Left ventricle myocardium superior (tissue), 1 donor: ENCODE data around the gene RIC1. TPM values are rescaled to one million over a fixed set of nuclear protein-coding genes. Genes with fewer than 3 reads are reported as not detected.
"Not testable (repeated sequence)": the region's sequence is repeated elsewhere in the genome, so short reads cannot be mapped to it uniquely, and the experiment has no call there.

Experiments used
- ATAC-seq: fragments of 200-7000 bp; cut with Tn5 transposase; one replicate; pipeline ENCODE4 v1.9.1; 2020; ENCODE audit warnings: mild to moderate bottlenecking, moderate library complexity
- DNase-seq: peaks from one replicate; pipeline ENCODE4 v3.0.0-alpha.2; 2020
- intact Hi-C: fragments of 100-400 bp; cut with micrococcal nuclease; formaldehyde crosslinking; loops from one replicate; pipeline ENCODE4 v1.11.0; 2022
- total RNA-seq: library from RNA; stranded (reverse); fragmentation: NEBNext Ultra II Directional; extraction: Animal tissue kit (Norgen Biotek cat#: 25700); gene quantifications from one replicate; pipeline ENCODE4 v1.2.1, GENCODE V29; 2021
- donor health status: DM: no; HTN: yes; CAD: no; lungs with severe emphysema.

Gene RIC1
- total RNA-seq, 1 donor from 2014 or later: 8.7 TPM

GRCh38 chr9:5799314-5799713 lies 170.4 kb downstream of the RIC1 start:
- intact Hi-C loops: no loop called here
- ATAC-seq: no peak
- DNase-seq: no peak

- intact Hi-C loops, ATAC-seq, DNase-seq: not testable (repeated sequence)
Observed at GRCh38 chr9:5800378-5800777, 171.5 kb downstream of the RIC1 start.

- no peak for DNase-seq
- no peak for ATAC-seq
- intact Hi-C loops: no loop called here
Observed at GRCh38 chr9:5800969-5801738, 172.2 kb downstream of the RIC1 start.

GRCh38 chr9:5801739-5802113 lies 172.8 kb downstream of the RIC1 start:
- DNase-seq (no peak), ATAC-seq (no peak)
- intact Hi-C loops: no loop called here

GRCh38 chr9:5805478-5805877 lies 176.6 kb downstream of the RIC1 start:
- ATAC-seq (no peak), DNase-seq (no peak)
- intact Hi-C loops: no loop called here

- no peak for DNase-seq
- intact Hi-C loops: no loop called here
Observed at GRCh38 chr9:5811751-5812150, 182.8 kb downstream of the RIC1 start.

GRCh38 chr9:5813824-5814223 lies 184.9 kb downstream of the RIC1 start:
- DNase-seq: no peak
- ATAC-seq: no peak
- intact Hi-C loops: no loop called here

More at GRCh38 chr9:5811751-5812150, 182.8 kb downstream of the RIC1 start:
- ATAC-seq: no peak

- no peak for DNase-seq
- intact Hi-C loops: no loop called here
- no peak for ATAC-seq
Observed at GRCh38 chr9:5815461-5815860, 186.6 kb downstream of the RIC1 start.

GRCh38 chr9:5817862-5818261 lies 189.0 kb downstream of the RIC1 start:
- no peak for DNase-seq
- intact Hi-C loops: no loop called here
- no peak for ATAC-seq

- intact Hi-C loops: no loop called here
- ATAC-seq (no peak), DNase-seq (no peak)
Observed at GRCh38 chr9:5818424-5819142, 189.7 kb downstream of the RIC1 start.

GRCh38 chr9:5819174-5819573 lies 190.3 kb downstream of the RIC1 start:
- ATAC-seq (no peak), DNase-seq (no peak)
- intact Hi-C loops: no loop called here

GRCh38 chr9:5820425-5820824 lies 191.5 kb downstream of the RIC1 start:
- ATAC-seq: no peak

GRCh38 chr9:5825223-5825622 lies 196.3 kb downstream of the RIC1 start:
- intact Hi-C loops: no loop called here
- ATAC-seq (no peak), DNase-seq (no peak)

More at GRCh38 chr9:5820425-5820824, 191.5 kb downstream of the RIC1 start:
- DNase-seq: no peak
- intact Hi-C loops: no loop called here

Other genes starting within 250 kb of the RIC1 start
- gene PLGRKT, start 191.2 kb upstream of the RIC1 start, total RNA-seq: 41.6 TPM
- 10.9 TPM for gene CD274, start 178.6 kb upstream of the RIC1 start, total RNA-seq
- gene PDCD1LG2, start 118.6 kb upstream of the RIC1 start, total RNA-seq: 2.3 TPM
- 26.3 TPM for gene ERMP1, start 204.0 kb downstream of the RIC1 start, total RNA-seq